Liver (tissue), 9 donors: ENCODE results near the gene LAMB3. TPM values are rescaled to one million over a fixed set of nuclear protein-coding genes. Genes with fewer than 3 reads are reported as not detected.

Source experiments
- DNase-seq: peaks from one replicate; pipeline ENCODE4 v3.0.0-alpha.2; 2017; ENCODE audit warnings: low spot score
- H3K27ac ChIP-seq, 2 donors: one replicate each; pipeline ENCODE4 v1.7.0; 2013; ENCODE audit warnings: inconsistent platforms in 2 of 2, low read length in 2 of 2, control low read depth in 1 of 2, low read depth in 1 of 2, mild to moderate bottlenecking in 1 of 2
- H3K27me3 ChIP-seq, 4 donors: one replicate each; pipeline versions ENCODE4 v1.6.1 to v1.7.0; 2013; ENCODE audit warnings: low read length in 3 of 4, inconsistent platforms in 1 of 4, mild to moderate bottlenecking in 1 of 4, moderate library complexity in 1 of 4; ENCODE audit not compliant: control insufficient read depth in 4 of 4, insufficient read depth in 4 of 4
- H3K36me3 ChIP-seq, 4 donors: one replicate each; pipeline versions ENCODE4 v1.6.1 to v1.7.0; 2013; ENCODE audit warnings: low read length in 3 of 4, mild to moderate bottlenecking in 3 of 4, low read depth in 1 of 4, moderate library complexity in 1 of 4; ENCODE audit not compliant: control insufficient read depth in 4 of 4, insufficient read depth in 3 of 4
- H3K4me1 ChIP-seq, 4 donors: one replicate each; pipeline versions ENCODE4 v1.6.1 to v1.7.0; 2013; ENCODE audit warnings: low read length in 3 of 4, mild to moderate bottlenecking in 3 of 4, moderate library complexity in 1 of 4; ENCODE audit not compliant: control insufficient read depth in 4 of 4, insufficient read depth in 4 of 4
- H3K4me3 ChIP-seq, 3 donors: one replicate each; pipeline versions ENCODE4 v1.6.1 to v1.7.0; 2013; ENCODE audit warnings: low read length in 3 of 3, control low read depth in 1 of 3, low read depth in 1 of 3, mild to moderate bottlenecking in 1 of 3
- H3K9ac ChIP-seq, 2 donors: one replicate each; pipeline ENCODE4 v1.7.0; 2013; ENCODE audit warnings: low read length in 2 of 2, mild to moderate bottlenecking in 2 of 2, moderate library complexity in 2 of 2, control low read depth in 1 of 2, low read depth in 1 of 2
- H3K9me3 ChIP-seq, 4 donors: one replicate each; pipeline versions ENCODE4 v1.6.1 to v1.7.0; 2013; ENCODE audit warnings: low read length in 3 of 4; ENCODE audit not compliant: control insufficient read depth in 4 of 4
- EGR1 ChIP-seq, 2 donors: IDR thresholded peaks; 2 replicates each; pipeline ENCODE4 v1.6.1; 2016 to 2018; ENCODE audit warnings: antibody characterized with exemption in 2 of 2, low read depth in 2 of 2
- FOXA1 ChIP-seq: IDR thresholded peaks from 2 replicates; pipeline ENCODE4 v1.6.1; 2016; ENCODE audit warnings: antibody characterized with exemption
- FOXA2 ChIP-seq: IDR thresholded peaks from 2 replicates; pipeline ENCODE4 v1.6.1; 2016; ENCODE audit warnings: antibody characterized with exemption
- GABPA ChIP-seq, 2 donors: IDR thresholded peaks in 1 of 2; conservative IDR thresholded peaks in 1 of 2; 2 replicates each; pipeline ENCODE4 v1.6.1; 2016; ENCODE audit warnings: antibody characterized with exemption in 2 of 2, mild to moderate bottlenecking in 1 of 2, moderate library complexity in 1 of 2
- HNF4A ChIP-seq, 2 donors: conservative IDR thresholded peaks; 2 replicates each; pipeline ENCODE4 v1.6.1; 2016; ENCODE audit warnings: antibody characterized with exemption in 2 of 2, mild to moderate bottlenecking in 2 of 2
- HNF4G ChIP-seq: IDR thresholded peaks from 2 replicates; pipeline ENCODE4 v1.6.1; 2016; ENCODE audit warnings: antibody characterized with exemption
- RAD21 ChIP-seq, 2 donors: IDR thresholded peaks; 2 replicates each; pipeline ENCODE4 v1.6.1; 2016; ENCODE audit warnings: antibody characterized with exemption in 2 of 2, mild to moderate bottlenecking in 2 of 2
- RXRA ChIP-seq, 2 donors: IDR thresholded peaks; 2 replicates each; pipeline ENCODE4 v1.6.1; 2017 to 2018; ENCODE audit warnings: antibody characterized with exemption in 2 of 2, mild to moderate bottlenecking in 1 of 2
- SP1 ChIP-seq: IDR thresholded peaks from 2 replicates; pipeline ENCODE4 v1.6.1; 2018; ENCODE audit warnings: antibody characterized with exemption, mild to moderate bottlenecking
- TAF1 ChIP-seq: conservative IDR thresholded peaks from 2 replicates; pipeline ENCODE4 v1.6.1; 2016; ENCODE audit warnings: antibody characterized with exemption, mild to moderate bottlenecking
- YY1 ChIP-seq: IDR thresholded peaks from 2 replicates; pipeline ENCODE4 v1.6.1; 2016; ENCODE audit warnings: antibody characterized with exemption, mild to moderate bottlenecking
- WGBS: extraction: QIAGEN DNeasy Blood & Tissue Kit; methylation state at CpG from one replicate; pipeline ENCODE4 v1.1.7; 2013; 5-methylcytosine and 5-hydroxymethylcytosine counted together
- polyA plus RNA-seq, 2 donors: library from polyadenylated mRNA; stranded (reverse) in 1 of 2; unstranded in 1 of 2; fragments of 200-250 nt in 1 of 2; fragments of >200 nt in 1 of 2; fragmentation: Nextera tagmentation in 1 of 2; extraction: Ambion mirVana in 1 of 2; gene quantifications; one replicate each; pipeline versions ENCODE4 v1.2.1 to v1.2.3, GENCODE V29; 2013 to 2015
- total RNA-seq, 2 donors: library from RNA; depleted of rRNA; stranded (reverse); fragments of >200 nt; gene quantifications; one replicate each; pipeline ENCODE4 v1.2.3, GENCODE V29; 2014
- TF ChIP-seq, protein P1 (sequence below): IDR thresholded peaks from 2 replicates; pipeline ENCODE4 v1.6.1; 2016; ENCODE audit warnings: antibody characterized with exemption
- TF ChIP-seq, protein P2 (sequence below): fragments of 150-350 bp; IDR thresholded peaks from 2 replicates; pipeline ENCODE4 v1.5.1; 2017; ENCODE audit warnings: improper control_type of control experiment, low read depth, low read length; ENCODE audit not compliant: missing input control
- TF ChIP-seq, protein P3 (sequence below): IDR thresholded peaks from 2 replicates; pipeline ENCODE4 v1.6.1; 2016; ENCODE audit warnings: antibody characterized with exemption
- TF ChIP-seq, protein P4 (sequence below): IDR thresholded peaks from 2 replicates; pipeline ENCODE4 v1.6.1; 2016; ENCODE audit warnings: antibody characterized with exemption
- TF ChIP-seq, protein P5 (sequence below): IDR thresholded peaks from 2 replicates; pipeline ENCODE4 v1.6.1; 2016; ENCODE audit warnings: antibody characterized with exemption, mild to moderate bottlenecking
- donor health status: healthy.
- donor health status: healthy.
- donor health status: healthy.
- donor health status: healthy.
- donor health status: healthy.

LAMB3 gene
- total and polyA plus RNA-seq, 4 donors = 1.3 to 9.1 (median 5.6) TPM

DNA sequence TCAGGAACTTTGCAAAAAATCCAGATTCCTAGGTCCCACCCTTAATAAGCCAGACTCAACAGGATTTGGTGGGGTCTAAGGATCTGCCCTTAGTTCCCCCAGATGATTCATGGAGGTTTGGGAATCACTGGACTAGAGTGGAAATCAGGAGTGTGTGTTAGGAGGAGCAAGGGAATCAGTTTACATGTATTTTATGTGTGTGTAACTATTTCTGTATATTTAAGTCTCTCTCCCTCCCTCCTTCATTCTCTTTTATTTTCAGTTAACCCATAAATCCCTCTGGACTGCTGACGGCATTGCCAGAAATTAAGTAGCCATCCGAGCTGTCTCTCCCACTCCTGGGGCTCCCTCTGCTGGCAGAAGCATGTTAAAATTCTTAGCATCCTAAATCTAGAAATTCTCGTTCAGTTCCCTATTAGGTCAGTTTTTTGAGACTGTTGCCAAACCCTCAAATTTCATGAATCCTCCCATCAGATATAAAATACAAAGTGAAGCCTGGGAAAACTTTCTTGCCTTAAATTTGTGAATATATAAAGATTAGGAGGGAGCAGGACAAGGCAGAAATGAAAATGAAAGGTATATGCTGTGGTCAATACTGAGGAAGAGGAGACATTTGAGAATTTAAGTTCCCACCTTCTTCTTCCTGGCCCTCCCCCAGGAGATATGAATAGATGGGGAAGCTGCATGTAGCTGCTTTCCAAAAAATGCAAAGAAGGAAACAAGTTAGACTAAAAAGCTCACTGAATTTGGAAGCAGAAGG is 40.7 kb upstream of the LAMB3 start:
- Histone ChIP-seq H3K27ac (no peak overlapping the region), H3K4me3 (no peak overlapping the region), H3K9me3 (no peaks in the 10 kb centered on the region), H3K27me3 (no peaks in the 10 kb centered on the region), H3K36me3 (no peaks in the 10 kb centered on the region), H3K4me1 (peaks cover 6 to 18% (median 11%) of the 10 kb centered on the region in 4 donors), H3K9ac (peak overlapping the region in 1 of 2 donors; percentile 7)
- DNase-seq = peak; percentile 77
- TF ChIP-seq YY1 (peak; percentile 23), RAD21 (IDR thresholded peaks at IDR 0.05) (peak; percentile 99 to 100), RXRA (IDR thresholded peaks at IDR 0.05) (peak in 1 of 2 donors; percentile 46)
- TF ChIP-seq, protein P1, sequence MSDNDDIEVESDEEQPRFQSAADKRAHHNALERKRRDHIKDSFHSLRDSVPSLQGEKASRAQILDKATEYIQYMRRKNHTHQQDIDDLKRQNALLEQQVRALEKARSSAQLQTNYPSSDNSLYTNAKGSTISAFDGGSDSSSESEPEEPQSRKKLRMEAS = no peak
- TF ChIP-seq, protein P2, sequence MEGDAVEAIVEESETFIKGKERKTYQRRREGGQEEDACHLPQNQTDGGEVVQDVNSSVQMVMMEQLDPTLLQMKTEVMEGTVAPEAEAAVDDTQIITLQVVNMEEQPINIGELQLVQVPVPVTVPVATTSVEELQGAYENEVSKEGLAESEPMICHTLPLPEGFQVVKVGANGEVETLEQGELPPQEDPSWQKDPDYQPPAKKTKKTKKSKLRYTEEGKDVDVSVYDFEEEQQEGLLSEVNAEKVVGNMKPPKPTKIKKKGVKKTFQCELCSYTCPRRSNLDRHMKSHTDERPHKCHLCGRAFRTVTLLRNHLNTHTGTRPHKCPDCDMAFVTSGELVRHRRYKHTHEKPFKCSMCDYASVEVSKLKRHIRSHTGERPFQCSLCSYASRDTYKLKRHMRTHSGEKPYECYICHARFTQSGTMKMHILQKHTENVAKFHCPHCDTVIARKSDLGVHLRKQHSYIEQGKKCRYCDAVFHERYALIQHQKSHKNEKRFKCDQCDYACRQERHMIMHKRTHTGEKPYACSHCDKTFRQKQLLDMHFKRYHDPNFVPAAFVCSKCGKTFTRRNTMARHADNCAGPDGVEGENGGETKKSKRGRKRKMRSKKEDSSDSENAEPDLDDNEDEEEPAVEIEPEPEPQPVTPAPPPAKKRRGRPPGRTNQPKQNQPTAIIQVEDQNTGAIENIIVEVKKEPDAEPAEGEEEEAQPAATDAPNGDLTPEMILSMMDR = peak; percentile 87
- WGBS = 1% methylated on average over 3 of the region's 3 CpGs

DNA sequence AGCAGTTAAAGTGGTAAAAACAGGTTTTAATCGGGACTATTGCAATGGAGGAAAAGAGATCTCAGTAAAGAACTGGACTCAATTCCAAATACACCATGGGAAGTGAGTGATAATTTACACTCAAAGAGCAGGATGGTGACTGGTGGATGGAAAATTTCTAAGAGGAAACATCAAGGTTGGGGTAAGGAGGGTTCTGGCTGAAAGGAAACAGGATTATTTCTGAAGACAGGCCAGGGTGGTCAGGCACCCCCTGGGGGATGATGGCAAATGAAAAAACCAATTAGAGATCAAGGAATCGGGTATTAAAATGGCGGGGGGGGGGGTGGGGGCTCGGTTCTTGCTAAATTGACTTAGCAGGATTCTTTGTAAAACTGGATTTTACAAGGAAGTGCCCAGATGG is 40.1 kb upstream of the LAMB3 start:
- Histone ChIP-seq H3K27ac (no peak overlapping the region), H3K9ac (no peak overlapping the region), H3K36me3 (no peaks in the 10 kb centered on the region), H3K9me3 (no peaks in the 10 kb centered on the region), H3K4me3 (no peak overlapping the region), H3K27me3 (no peaks in the 10 kb centered on the region), H3K4me1 (peaks cover 6 to 15% (median 9%) of the 10 kb centered on the region in 4 donors)
- WGBS = 45% methylated on average over 4 of the region's 4 CpGs
- DNase-seq = no peak
- no peak for TF ChIP-seq RXRA (IDR thresholded peaks at IDR 0.05)
- TF ChIP-seq GABPA (IDR thresholded peaks at IDR 0.05 in 1 of 2, conservative IDR thresholded peaks at IDR 0.05 in 1 of 2) = no peak
- no peak for TF ChIP-seq SP1
- no peak for TF ChIP-seq HNF4A (conservative IDR thresholded peaks at IDR 0.05)
- TF ChIP-seq FOXA1 = no peak
- TF ChIP-seq HNF4G = no peak
- no peak for TF ChIP-seq EGR1 (IDR thresholded peaks at IDR 0.05; ENCODE audit: low read depth in 2 of 2)
- TF ChIP-seq, protein P3, sequence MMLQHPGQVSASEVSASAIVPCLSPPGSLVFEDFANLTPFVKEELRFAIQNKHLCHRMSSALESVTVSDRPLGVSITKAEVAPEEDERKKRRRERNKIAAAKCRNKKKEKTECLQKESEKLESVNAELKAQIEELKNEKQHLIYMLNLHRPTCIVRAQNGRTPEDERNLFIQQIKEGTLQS = no peak
- no peak for TF ChIP-seq FOXA2
- TF ChIP-seq, protein P2 = no peak
- TF ChIP-seq, protein P4, sequence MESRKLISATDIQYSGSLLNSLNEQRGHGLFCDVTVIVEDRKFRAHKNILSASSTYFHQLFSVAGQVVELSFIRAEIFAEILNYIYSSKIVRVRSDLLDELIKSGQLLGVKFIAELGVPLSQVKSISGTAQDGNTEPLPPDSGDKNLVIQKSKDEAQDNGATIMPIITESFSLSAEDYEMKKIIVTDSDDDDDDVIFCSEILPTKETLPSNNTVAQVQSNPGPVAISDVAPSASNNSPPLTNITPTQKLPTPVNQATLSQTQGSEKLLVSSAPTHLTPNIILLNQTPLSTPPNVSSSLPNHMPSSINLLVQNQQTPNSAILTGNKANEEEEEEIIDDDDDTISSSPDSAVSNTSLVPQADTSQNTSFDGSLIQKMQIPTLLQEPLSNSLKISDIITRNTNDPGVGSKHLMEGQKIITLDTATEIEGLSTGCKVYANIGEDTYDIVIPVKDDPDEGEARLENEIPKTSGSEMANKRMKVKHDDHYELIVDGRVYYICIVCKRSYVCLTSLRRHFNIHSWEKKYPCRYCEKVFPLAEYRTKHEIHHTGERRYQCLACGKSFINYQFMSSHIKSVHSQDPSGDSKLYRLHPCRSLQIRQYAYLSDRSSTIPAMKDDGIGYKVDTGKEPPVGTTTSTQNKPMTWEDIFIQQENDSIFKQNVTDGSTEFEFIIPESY = no peak
- TF ChIP-seq, protein P5, sequence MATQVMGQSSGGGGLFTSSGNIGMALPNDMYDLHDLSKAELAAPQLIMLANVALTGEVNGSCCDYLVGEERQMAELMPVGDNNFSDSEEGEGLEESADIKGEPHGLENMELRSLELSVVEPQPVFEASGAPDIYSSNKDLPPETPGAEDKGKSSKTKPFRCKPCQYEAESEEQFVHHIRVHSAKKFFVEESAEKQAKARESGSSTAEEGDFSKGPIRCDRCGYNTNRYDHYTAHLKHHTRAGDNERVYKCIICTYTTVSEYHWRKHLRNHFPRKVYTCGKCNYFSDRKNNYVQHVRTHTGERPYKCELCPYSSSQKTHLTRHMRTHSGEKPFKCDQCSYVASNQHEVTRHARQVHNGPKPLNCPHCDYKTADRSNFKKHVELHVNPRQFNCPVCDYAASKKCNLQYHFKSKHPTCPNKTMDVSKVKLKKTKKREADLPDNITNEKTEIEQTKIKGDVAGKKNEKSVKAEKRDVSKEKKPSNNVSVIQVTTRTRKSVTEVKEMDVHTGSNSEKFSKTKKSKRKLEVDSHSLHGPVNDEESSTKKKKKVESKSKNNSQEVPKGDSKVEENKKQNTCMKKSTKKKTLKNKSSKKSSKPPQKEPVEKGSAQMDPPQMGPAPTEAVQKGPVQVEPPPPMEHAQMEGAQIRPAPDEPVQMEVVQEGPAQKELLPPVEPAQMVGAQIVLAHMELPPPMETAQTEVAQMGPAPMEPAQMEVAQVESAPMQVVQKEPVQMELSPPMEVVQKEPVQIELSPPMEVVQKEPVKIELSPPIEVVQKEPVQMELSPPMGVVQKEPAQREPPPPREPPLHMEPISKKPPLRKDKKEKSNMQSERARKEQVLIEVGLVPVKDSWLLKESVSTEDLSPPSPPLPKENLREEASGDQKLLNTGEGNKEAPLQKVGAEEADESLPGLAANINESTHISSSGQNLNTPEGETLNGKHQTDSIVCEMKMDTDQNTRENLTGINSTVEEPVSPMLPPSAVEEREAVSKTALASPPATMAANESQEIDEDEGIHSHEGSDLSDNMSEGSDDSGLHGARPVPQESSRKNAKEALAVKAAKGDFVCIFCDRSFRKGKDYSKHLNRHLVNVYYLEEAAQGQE = no peak
- TF ChIP-seq TAF1 = no peak
- TF ChIP-seq RAD21 (IDR thresholded peaks at IDR 0.05) = no peak
